Measurements from ENCODE around the gene PWP1. TPM values are rescaled to one million over a fixed set of nuclear protein-coding genes. Genes with fewer than 3 reads are reported as not detected.

PWP1 gene
- total and polyA plus RNA-seq, 10 of the 15 experiments (the other 5 are each of a cell fraction or from before 2014, with no cell fraction given), result 42.4 to 283 (median 84.6) TPM

DNA sequence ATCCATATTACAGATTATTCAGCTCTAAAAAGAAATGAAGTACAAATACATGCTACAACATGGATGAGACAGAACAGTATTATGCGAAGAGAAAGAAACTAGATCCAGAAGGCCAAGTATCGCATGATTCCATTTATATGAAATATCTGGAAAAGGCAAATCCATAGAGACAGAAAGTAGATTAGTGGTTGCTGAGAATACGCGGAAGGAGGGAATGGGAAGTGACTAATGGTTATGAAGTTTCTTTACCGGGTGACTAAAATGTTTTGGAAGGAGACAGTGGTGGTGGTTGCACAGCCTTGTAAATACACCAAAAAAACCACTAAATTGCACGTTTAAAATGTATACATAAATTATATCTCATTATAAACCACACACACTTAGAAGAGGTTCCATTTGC is 62.9 kb downstream of the PWP1 start:
- in situ Hi-C loops (cut with MboI), result no loop called here
- DNase-seq (ENCODE audit: low read depth, low spot score) (no peak), FAIRE-seq (no peak), ATAC-seq (no peak)
- Histone ChIP-seq H3K79me2 (ENCODE audit: control insufficient read depth, insufficient read depth, low read length) (no peaks in the 10 kb centered on the region; the same call in 1 of the 2 replicates), H4K20me1 (ENCODE audit: control insufficient read depth, insufficient read depth) (no peaks in the 10 kb centered on the region), H3K9ac (ENCODE audit: control insufficient read depth, insufficient read depth, low read length) (no peak overlapping the region), H3K9me3 (replicated peaks; ENCODE audit: control insufficient read depth, insufficient read depth, low read length) (no peaks in the 10 kb centered on the region), H3K4me1 (ENCODE audit: control insufficient read depth, insufficient read depth, low read length) (no peaks in the 10 kb centered on the region), H3K4me2 (ENCODE audit: control insufficient read depth, insufficient read depth) (no peak overlapping the region), H2AFZ (ENCODE audit: control insufficient read depth, low read depth, low read length) (no peak overlapping the region), H3K27ac (ENCODE audit: control insufficient read depth, insufficient read depth) (no peak overlapping the region), H3K36me3 (ENCODE audit: control insufficient read depth in 2 of 2, insufficient read depth in 2 of 2, low read length in 1 of 2) (peaks cover 7 to 16% of the 10 kb centered on the region in 2 experiments), H3K4me3 (no peak overlapping the region), H3K27me3 (replicated peaks in 1 of 2; ENCODE audit: control insufficient read depth in 2 of 2, insufficient read depth in 2 of 2, low read length in 1 of 2) (no peaks in the 10 kb centered on the region)
- no TSS peak for BruUV-seq (replicated peaks)
- POLR2A ChIA-PET, result interaction anchor here (1.7 kb wide), 1 partner anchor 10 kb away, joined by 6 read pairs; no protein-coding TSS in a partner anchor
- TF ChIP-seq, protein P1, sequence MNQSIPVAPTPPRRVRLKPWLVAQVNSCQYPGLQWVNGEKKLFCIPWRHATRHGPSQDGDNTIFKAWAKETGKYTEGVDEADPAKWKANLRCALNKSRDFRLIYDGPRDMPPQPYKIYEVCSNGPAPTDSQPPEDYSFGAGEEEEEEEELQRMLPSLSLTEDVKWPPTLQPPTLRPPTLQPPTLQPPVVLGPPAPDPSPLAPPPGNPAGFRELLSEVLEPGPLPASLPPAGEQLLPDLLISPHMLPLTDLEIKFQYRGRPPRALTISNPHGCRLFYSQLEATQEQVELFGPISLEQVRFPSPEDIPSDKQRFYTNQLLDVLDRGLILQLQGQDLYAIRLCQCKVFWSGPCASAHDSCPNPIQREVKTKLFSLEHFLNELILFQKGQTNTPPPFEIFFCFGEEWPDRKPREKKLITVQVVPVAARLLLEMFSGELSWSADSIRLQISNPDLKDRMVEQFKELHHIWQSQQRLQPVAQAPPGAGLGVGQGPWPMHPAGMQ (IDR thresholded peaks at IDR 0.05; ENCODE audit: borderline replicate concordance), result no peak
- no peak for TF ChIP-seq SP1 (IDR thresholded peaks at IDR 0.05; ENCODE audit: low read depth, low read length)
- TF ChIP-seq, protein P2, sequence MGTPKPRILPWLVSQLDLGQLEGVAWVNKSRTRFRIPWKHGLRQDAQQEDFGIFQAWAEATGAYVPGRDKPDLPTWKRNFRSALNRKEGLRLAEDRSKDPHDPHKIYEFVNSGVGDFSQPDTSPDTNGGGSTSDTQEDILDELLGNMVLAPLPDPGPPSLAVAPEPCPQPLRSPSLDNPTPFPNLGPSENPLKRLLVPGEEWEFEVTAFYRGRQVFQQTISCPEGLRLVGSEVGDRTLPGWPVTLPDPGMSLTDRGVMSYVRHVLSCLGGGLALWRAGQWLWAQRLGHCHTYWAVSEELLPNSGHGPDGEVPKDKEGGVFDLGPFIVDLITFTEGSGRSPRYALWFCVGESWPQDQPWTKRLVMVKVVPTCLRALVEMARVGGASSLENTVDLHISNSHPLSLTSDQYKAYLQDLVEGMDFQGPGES (IDR thresholded peaks at IDR 0.05), result no peak
- SMC1A ChIA-PET (ENCODE audit: uncharacterized antibody, unreplicated experiment), result interaction anchor here (3.3 kb wide), 1 partner anchor 11 kb away, joined by 12 read pairs; no protein-coding TSS in a partner anchor
- intact Hi-C loops (cut with micrococcal nuclease; ENCODE audit: unreplicated experiment), result no loop called here
- CTCF ChIA-PET, result interaction anchor here (1.7 kb wide), 1 partner anchor 9 kb away, joined by 6 read pairs; no protein-coding TSS in a partner anchor
- RAD21 ChIA-PET (ENCODE audit: unreplicated experiment), result no interaction called here
- 85% methylated on average over 6 of the region's 6 CpGs for WGBS (ENCODE audit: insufficient coverage, insufficient replicate concordance, low lambda C conversion rate, missing lambda C conversion rate)

DNA sequence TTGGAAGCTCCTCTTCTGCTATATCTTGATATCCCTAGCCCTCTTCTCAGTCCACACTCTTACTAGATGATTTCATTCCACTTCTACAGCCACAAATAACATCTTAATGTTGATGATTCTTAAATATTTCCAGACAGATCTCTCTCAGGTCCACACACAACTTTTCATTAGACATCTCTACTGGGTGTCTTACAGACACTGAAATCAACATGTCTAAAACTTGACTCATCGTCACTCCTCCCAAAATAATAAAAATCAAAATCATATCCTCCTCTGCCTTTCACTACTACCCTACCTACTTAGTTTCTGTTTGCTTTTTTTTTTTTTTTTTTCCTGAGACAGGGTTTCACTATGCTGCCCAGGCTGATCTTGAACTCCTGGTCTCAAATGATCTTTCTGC is 63.5 kb downstream of the PWP1 start:
- Histone ChIP-seq H3K9ac (ENCODE audit: control insufficient read depth, insufficient read depth, low read length) (no peak overlapping the region), H3K36me3 (ENCODE audit: control insufficient read depth in 2 of 2, insufficient read depth in 2 of 2, low read length in 1 of 2) (peaks cover 6 to 12% of the 10 kb centered on the region in 2 experiments), H3K4me1 (ENCODE audit: control insufficient read depth, insufficient read depth, low read length) (no peaks in the 10 kb centered on the region), H4K20me1 (ENCODE audit: control insufficient read depth, insufficient read depth) (no peaks in the 10 kb centered on the region), H3K27ac (ENCODE audit: control insufficient read depth, insufficient read depth) (no peak overlapping the region), H3K79me2 (ENCODE audit: control insufficient read depth, insufficient read depth, low read length) (no peaks in the 10 kb centered on the region; the same call in 1 of the 2 replicates), H3K4me2 (ENCODE audit: control insufficient read depth, insufficient read depth) (no peak overlapping the region), H3K4me3 (no peak overlapping the region), H3K27me3 (replicated peaks in 1 of 2; ENCODE audit: control insufficient read depth in 2 of 2, insufficient read depth in 2 of 2, low read length in 1 of 2) (no peaks in the 10 kb centered on the region), H3K9me3 (replicated peaks; ENCODE audit: control insufficient read depth, insufficient read depth, low read length) (no peaks in the 10 kb centered on the region), H2AFZ (ENCODE audit: control insufficient read depth, low read depth, low read length) (no peak overlapping the region)
- ATAC-seq (no peak; the same call in 2 of the 3 replicates), FAIRE-seq (no peak), DNase-seq (ENCODE audit: low read depth, low spot score) (no peak)
- in situ Hi-C loops (cut with MboI) (no loop called here), intact Hi-C loops (cut with micrococcal nuclease; ENCODE audit: unreplicated experiment) (no loop called here)
- TF ChIP-seq ZNF384 (IDR thresholded peaks at IDR 0.05; ENCODE audit: borderline replicate concordance, low read depth, low read length) (no peak), EP300 (IDR thresholded peaks at IDR 0.05; ENCODE audit: borderline replicate concordance in 1 of 2, control insufficient read depth in 1 of 2, low read depth in 2 of 2, low read length in 2 of 2) (no peak), TCF3 (IDR thresholded peaks at IDR 0.05; ENCODE audit: borderline replicate concordance, insufficient read depth, low read depth, low read length) (no peak), FOXM1 (IDR thresholded peaks at IDR 0.05; ENCODE audit: low read depth, low read length) (no peak), HDGF (IDR thresholded peaks at IDR 0.05) (no peak), IKZF2 (IDR thresholded peaks at IDR 0.05) (no peak)
- ChIA-PET CTCF (interaction anchor here (1.7 kb wide), 1 partner anchor 8 kb away, joined by 6 read pairs; no protein-coding TSS in a partner anchor), POLR2A (interaction anchor here (1.0 kb wide), 1 partner anchor 10 kb away, joined by 4 read pairs; no protein-coding TSS in a partner anchor), RAD21 (ENCODE audit: unreplicated experiment) (no interaction called here), SMC1A (ENCODE audit: uncharacterized antibody, unreplicated experiment) (interaction anchor here (0.7 to 3.3 kb wide), 2 partner anchors 10 to 1823 kb away, joined by 3 to 12 read pairs; no protein-coding TSS in a partner anchor)
- no TSS peak for BruUV-seq (replicated peaks)
- 100% methylated on average over 1 of the region's 1 CpG for WGBS (ENCODE audit: insufficient coverage, insufficient replicate concordance, low lambda C conversion rate, missing lambda C conversion rate)

All from GM12878 (cell line).